ENCODE results near the gene ZNF182.

GRCh38 chrX:48030237-48030636 lies 26.4 kb upstream of the ZNF182 start:
- no peak for TF ChIP-seq CTCF (IDR thresholded peaks at IDR 0.05)
- TF ChIP-seq POLR2A (IDR thresholded peaks at IDR 0.05), result no peak
- TF ChIP-seq POLR2AphosphoS5 (IDR thresholded peaks at IDR 0.05), result no peak
- no peak for TF ChIP-seq EP300 (IDR thresholded peaks at IDR 0.05; ENCODE audit: low read depth)

All from transverse colon (tissue), 4 donors.